GM19025 (cell line): ENCODE measurements around the gene WDR17.
"Not testable (repeated sequence)": the region's sequence is repeated elsewhere in the genome, so short reads cannot be mapped to it uniquely, and the experiment has no call there.

Experiments
- ATAC-seq: cut with Tn5 transposase; IDR thresholded peaks from one replicate; pipeline ENCODE4 v1.9.1; 2021; ENCODE audit warnings: mild to moderate bottlenecking, low read depth, moderate library complexity; ENCODE audit not compliant: unreplicated experiment

The WDR17 gene

DNA sequence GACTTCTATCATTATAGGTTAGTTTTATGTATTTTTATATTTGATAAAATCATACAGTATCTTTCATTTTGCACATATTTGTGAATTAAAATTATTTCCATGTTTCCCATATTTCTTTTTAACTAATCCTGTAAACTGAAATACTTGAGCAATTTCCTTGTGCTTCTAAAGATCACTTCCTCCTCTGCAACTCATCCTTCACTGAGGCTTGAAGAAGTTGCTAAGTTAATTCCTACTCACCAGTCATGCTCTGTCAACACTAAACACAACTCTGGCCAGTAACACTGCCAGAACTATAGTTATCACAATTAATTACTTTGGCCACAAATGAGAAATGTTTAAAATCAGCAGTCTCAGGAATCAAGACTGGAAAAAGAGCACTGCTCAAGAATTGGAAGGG is 123.0 kb downstream of the WDR17 start:
- no peak for ATAC-seq

- ATAC-seq, result no peak
Measured at GRCh38 chr4:176189891-176190795, 124.5 kb downstream of the WDR17 start.

DNA sequence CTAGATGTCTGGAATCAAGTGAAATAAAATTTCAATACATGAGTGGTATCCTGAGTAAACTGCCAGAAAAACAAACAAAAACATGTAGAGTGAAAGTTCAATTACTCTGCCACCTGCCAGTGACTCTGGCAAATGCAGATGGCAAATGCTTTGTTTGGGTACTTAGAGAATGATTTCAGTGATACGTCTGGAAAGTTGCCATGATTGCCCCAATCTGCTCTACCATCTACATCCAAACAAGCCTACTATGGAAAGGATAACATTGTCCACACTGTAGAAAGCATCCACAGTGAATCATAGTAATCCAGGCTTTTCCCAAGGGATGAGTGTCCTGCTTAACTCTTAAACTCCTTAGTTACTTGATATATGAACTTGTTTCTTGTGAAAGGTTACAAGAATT is 126.3 kb downstream of the WDR17 start:
- no peak for ATAC-seq

- no peak for ATAC-seq
Measured at GRCh38 chr4:176193126-176193525, 127.5 kb downstream of the WDR17 start.

- ATAC-seq, result no peak
Measured at GRCh38 chr4:176193938-176194337, 128.3 kb downstream of the WDR17 start.

DNA sequence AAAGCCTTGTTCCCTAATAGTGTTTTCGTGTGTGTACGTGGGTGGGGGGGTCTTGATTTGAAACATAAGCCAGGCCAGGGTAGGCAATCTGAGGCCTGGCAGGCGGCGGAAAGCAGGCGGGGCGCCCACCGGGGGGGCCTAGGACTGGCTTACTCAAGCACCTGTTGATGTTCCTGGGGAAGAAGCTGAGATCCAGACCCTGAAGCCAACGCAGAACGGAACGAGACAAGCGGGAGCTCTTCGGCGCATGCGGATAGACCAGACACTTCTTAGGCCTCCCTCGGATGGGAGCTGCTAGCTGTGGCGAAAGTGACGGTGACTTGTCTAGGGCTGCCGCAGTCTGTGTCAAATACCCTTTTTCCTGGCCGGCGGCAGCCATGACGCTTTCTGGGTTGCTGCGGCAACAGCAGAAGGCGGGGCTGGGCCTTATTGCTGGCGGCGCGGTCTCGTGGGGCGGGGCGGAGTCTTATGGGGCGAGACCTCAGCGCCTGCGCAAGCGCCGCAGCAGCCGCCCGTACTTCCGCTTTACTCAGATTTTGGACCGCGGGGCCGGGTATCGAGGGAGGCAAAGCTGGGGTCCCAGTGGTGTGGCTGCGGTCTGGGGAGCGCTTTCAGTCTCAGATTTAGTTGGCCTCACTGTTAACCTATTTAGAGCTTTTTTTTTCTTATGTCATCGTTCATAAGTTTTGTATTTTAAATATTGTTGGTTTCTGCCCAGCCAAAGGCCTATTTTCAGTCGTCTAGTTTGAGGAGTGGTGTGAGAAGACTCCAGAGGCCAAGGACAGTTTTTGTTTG is 129.7 kb downstream of the WDR17 start, which contains the start of gene SPATA4:
Gene SPATA4 (minus strand): TSS at position 402 of the 795 bp plus-strand sequence. CDS start 23 bp downstream, at position 379.
- ATAC-seq, result peak; percentile 98

GRCh38 chr4:176198316-176198903 is 132.8 kb downstream of the WDR17 start:
- ATAC-seq, result no peak

GRCh38 chr4:176205299-176205698 is 139.7 kb downstream of the WDR17 start:
- no peak for ATAC-seq

GRCh38 chr4:176207839-176208238 is 142.2 kb downstream of the WDR17 start:
- no peak for ATAC-seq

DNA sequence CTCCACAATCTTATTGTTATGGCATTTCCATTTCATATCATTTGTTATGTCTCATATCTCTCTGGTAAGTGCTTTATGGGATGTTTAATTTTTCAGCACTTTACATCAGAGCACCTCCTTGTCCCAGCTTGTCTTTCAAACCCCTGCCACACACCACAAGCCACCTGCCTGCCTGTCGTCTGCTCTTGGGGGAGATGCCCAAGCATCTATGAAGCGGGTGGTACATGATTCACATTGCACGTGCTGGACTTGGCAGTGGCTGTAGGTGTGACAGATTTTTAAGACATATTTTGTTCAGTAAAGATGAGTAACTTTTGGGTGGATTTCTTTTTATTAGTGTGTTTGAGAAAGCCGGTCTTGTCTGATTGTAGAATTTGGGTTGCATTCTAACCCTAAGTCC is 143.9 kb downstream of the WDR17 start:
- no peak for ATAC-seq

DNA sequence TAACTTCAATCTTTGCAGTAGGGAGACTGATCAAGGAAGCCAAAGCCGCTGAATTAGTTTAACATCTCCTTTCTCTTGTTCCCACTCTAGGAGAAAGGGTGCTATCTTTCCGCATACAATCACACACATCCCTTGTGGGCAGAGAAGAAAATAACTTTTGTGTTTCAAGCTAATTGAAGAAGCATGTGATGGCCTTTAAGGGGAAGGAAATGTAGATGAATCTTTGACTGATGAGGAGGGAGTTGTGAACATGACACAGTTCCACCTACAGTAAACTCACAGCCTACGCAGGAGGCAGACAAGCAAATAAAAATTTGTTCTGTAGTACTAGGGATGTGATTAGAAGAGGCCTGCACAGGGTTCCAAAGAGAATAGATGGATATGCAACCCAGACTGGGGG is 144.5 kb downstream of the WDR17 start:
- ATAC-seq, result no peak

- no peak for ATAC-seq
Measured at GRCh38 chr4:176210579-176211296, 145.1 kb downstream of the WDR17 start.

GRCh38 chr4:176212351-176212750 is 146.7 kb downstream of the WDR17 start:
- ATAC-seq, result not testable (repeated sequence)

DNA sequence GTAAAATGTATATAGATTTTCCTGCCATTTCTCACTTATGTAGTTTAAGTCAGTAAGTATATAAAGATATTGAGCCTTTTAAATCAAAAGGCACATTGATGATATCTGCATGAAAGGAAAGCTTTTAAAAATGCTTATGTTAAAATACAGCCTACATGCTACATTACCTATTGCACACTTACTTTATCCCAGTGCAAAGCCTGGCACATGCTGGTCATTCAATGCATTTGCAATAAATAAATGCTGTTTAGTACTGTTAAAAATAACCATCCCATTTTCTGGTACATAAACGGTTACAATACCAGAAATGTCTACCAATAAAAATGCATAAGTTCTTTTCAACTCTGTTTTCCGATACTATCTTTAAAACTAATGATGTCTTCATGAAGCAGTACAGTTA is 151.9 kb downstream of the WDR17 start:
- ATAC-seq, result no peak

DNA sequence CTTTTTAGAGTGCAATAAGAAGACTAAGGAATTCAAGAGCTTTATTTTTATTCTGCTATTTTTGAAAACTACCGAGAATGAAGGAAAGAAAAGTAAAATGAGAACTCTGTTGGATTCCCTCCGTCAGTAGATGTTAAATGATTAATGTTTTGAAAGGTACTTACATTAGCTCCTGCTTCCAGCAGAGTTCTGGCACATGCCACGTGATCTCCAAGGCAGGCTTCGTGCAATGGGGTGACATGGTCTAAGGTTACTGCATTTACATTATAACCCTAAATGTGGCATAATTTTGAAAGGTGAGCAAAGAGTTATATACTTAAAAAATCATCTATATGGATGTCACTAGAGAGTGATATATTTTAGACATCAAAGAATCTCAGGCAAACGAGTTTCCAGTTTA is 156.5 kb downstream of the WDR17 start:
- no peak for ATAC-seq

DNA sequence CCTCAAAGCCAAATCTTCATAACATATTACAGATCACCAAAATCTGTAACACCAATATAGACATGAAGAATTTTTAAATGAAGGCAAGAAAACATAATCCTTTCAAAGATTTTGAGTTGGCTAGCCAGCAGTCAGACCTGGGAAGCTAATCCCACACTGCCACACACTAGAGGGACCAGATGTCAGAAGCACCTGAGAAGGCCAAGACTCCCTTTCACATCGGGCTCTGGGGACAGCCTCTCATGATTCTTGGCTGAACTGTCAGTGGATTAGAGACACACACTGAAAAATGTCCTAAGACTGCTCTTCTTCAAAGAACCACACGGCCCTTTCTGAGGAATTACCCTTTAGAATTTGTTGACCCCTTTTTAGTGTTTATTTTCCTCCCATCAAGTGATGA is 157.9 kb downstream of the WDR17 start:
- ATAC-seq, result no peak

GRCh38 chr4:176226736-176227135 is 161.1 kb downstream of the WDR17 start:
- no peak for ATAC-seq

- ATAC-seq, result no peak
Measured at GRCh38 chr4:176229645-176230044, 164.0 kb downstream of the WDR17 start.
